Bronchial epithelial cell (primary cell): ENCODE results near the gene XKRX. TPM values are rescaled to one million over a fixed set of nuclear protein-coding genes. Genes with fewer than 3 reads are reported as not detected.

Source experiments
- DNase-seq: peaks from one replicate; pipeline ENCODE4 v3.0.0-alpha.2; 2010; ENCODE audit warnings: low read depth
- FAIRE-seq: peaks from 2 replicates; lab custom pipeline; 2011; peaks lifted over from hg19 to GRCh38; lab: Jason Lieb, UNC
- H3K27me3 ChIP-seq: 2 replicates; pipeline ENCODE4 v1.5.1; 2011; ENCODE audit warnings: low read length; ENCODE audit not compliant: control insufficient read depth, insufficient read depth
- H3K36me3 ChIP-seq: 2 replicates; pipeline ENCODE4 v1.5.1; 2011; ENCODE audit warnings: low read length; ENCODE audit not compliant: control insufficient read depth, insufficient read depth
- H3K4me3 ChIP-seq: 2 replicates; pipeline ENCODE4 v1.5.1; 2011; ENCODE audit warnings: mild to moderate bottlenecking, low read depth, low read length, control low read depth
- CTCF ChIP-seq: IDR thresholded peaks from 2 replicates; pipeline ENCODE4 v1.5.1; 2011; ENCODE audit warnings: mild to moderate bottlenecking, moderate library complexity, low read length, control low read depth, inconsistent platforms; ENCODE audit not compliant: insufficient read depth, severe bottlenecking
- total RNA-seq: library from RNA; depleted of rRNA; stranded (reverse); fragments of >200 nt; gene quantifications from 2 replicates; pipeline ENCODE4 v1.2.1, GENCODE V29; 2014

Gene XKRX
- total RNA-seq, 1 donor from 2014 or later, result under 0.01 TPM

DNA sequence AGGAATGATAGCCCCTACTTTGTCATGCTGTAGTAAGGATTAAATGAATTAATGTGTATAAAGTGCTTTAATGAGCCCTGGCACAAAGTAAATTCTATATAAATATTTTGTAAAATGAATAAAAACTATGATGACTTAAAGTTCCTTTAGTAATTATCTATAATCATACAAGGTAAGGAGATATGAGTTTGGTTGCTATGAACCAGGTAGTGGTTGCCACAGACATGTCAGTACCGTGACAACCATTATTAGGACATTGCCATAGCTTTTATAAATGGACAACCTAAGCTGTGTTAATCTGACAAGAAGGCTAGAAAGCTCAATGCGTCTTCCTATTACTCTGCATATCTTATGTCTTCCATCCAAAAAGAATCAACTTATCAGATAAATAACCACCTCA, 40.7 kb upstream of the XKRX start, which contains the start of gene ARL13A:
TSS of gene ARL13A (plus strand) at position 301 of the 400 bp plus-strand sequence. CDS start 3,982 bp downstream, outside the sequence.
- DNase-seq, result no peak
- Histone ChIP-seq H3K27me3 (no peaks in the 10 kb centered on the region), H3K4me3 (no peak within 1 kb of the TSS), H3K36me3 (no peaks in the 10 kb centered on the region)
- no peak for FAIRE-seq
- no peak for TF ChIP-seq CTCF

- Histone ChIP-seq H3K27me3 (no peaks in the 10 kb centered on the region), H3K36me3 (no peaks in the 10 kb centered on the region), H3K4me3 (no peak overlapping the region)
- DNase-seq, result no peak
- no peak for TF ChIP-seq CTCF
- FAIRE-seq, result no peak
These were observed 35.6 kb upstream of the XKRX start for GRCh38 chrX:100964362-100964761.

GRCh38 chrX:100962811-100963210, 34.1 kb upstream of the XKRX start:
- no peak for TF ChIP-seq CTCF
- DNase-seq (no peak), FAIRE-seq (no peak)
- Histone ChIP-seq H3K4me3 (no peak overlapping the region), H3K36me3 (no peaks in the 10 kb centered on the region), H3K27me3 (no peaks in the 10 kb centered on the region)

DNA sequence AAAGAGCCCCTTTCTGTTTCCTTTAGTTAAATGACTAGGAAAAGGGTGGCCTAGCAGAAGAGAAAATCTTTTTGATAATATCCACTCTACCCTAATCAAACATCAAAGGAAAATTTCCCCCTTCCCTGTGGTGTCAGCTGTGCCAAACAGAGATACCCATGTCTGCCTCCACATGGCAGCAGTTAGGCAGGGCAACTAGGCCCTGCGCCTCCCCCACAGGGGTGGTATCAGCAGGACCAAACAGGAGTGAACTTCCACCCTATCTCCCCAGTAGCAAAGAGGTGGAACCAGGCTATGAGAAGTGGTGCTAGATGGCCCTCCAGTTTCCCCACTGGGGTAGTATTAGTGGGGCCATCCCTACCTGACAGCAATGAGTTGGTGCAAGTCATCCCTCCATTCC, 19.8 kb upstream of the XKRX start:
- no peaks in the 10 kb centered on the region for H3K36me3 ChIP-seq
- TF ChIP-seq CTCF, result no peak
- FAIRE-seq (no peak), DNase-seq (no peak)
- H3K4me3 ChIP-seq, result no peak overlapping the region
- no peaks in the 10 kb centered on the region for H3K27me3 ChIP-seq

- FAIRE-seq (no peak), DNase-seq (no peak)
- Histone ChIP-seq H3K27me3 (no peaks in the 10 kb centered on the region), H3K36me3 (no peaks in the 10 kb centered on the region), H3K4me3 (no peak overlapping the region)
- no peak for TF ChIP-seq CTCF
These were observed 17.7 kb upstream of the XKRX start for GRCh38 chrX:100946299-100946927.

DNA sequence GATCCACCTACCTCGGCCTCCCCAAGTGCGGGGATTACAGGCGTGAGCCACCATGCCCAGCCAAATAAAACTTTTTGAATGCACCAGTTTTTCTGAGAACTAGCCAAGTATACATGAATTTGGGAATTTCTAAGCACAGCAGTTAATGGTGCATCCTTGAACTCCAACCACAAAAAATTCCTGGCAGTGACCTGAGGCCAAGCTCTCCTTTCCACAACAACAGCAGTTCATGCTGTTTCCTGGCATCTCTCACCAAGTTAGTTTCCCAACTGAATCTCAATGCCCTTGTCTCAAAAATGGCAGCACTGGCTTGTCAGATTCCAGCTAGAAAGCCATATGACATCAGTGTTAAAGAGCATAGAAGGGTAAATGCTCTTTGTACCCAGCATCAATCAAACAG, 15.9 kb upstream of the XKRX start:
- FAIRE-seq (no peak), DNase-seq (no peak)
- Histone ChIP-seq H3K27me3 (no peaks in the 10 kb centered on the region), H3K4me3 (no peak overlapping the region), H3K36me3 (no peaks in the 10 kb centered on the region)
- TF ChIP-seq CTCF, result no peak
